Glutamatergic neuron (in vitro differentiated cells): Measurements from ENCODE around the gene C8G. TPM values are rescaled to one million over a fixed set of nuclear protein-coding genes. Genes with fewer than 3 reads are reported as not detected.

Experiments
- DNase-seq: peaks from one replicate; pipeline ENCODE4 v3.0.0; 2022
- H3K27ac Mint-ChIP-seq: one replicate; pipeline ENCODE4 v1.8.0; 2020; ENCODE audit warnings: mild to moderate bottlenecking, mixed read lengths, inconsistent platforms; ENCODE audit not compliant: unreplicated experiment
- H3K27me3 Mint-ChIP-seq: one replicate; pipeline ENCODE4 v1.8.0; 2020; ENCODE audit warnings: mild to moderate bottlenecking, moderate library complexity, mixed read lengths, inconsistent platforms; ENCODE audit not compliant: unreplicated experiment
- H3K36me3 Mint-ChIP-seq: one replicate; pipeline ENCODE4 v1.8.0; 2020; ENCODE audit warnings: mild to moderate bottlenecking, mixed read lengths, inconsistent platforms; ENCODE audit not compliant: unreplicated experiment
- H3K4me1 Mint-ChIP-seq: one replicate; pipeline ENCODE4 v1.8.0; 2020; ENCODE audit warnings: mild to moderate bottlenecking, low read depth, mixed read lengths, inconsistent platforms; ENCODE audit not compliant: unreplicated experiment
- H3K4me3 Mint-ChIP-seq: one replicate; pipeline ENCODE4 v1.8.0; 2020; ENCODE audit warnings: mild to moderate bottlenecking, mixed read lengths, inconsistent platforms; ENCODE audit not compliant: unreplicated experiment
- H3K9me3 Mint-ChIP-seq: one replicate; pipeline ENCODE4 v1.8.0; 2020; ENCODE audit warnings: mild to moderate bottlenecking, moderate library complexity, mixed read lengths, inconsistent platforms; ENCODE audit not compliant: unreplicated experiment
- total RNA-seq: library from RNA; stranded (reverse); fragmentation: NEBNext Ultra II Directional; extraction: Animal tissue kit (Norgen Biotek cat#: 25700); gene quantifications from one replicate; pipeline ENCODE4 v1.2.1, GENCODE V29; 2021; ENCODE audit not compliant: unreplicated experiment
- TF ChIP-seq, protein P1 (sequence below): fragments of 200-600 bp; sonication (generic); IDR thresholded peaks from one replicate; pipeline ENCODE4 v1.5.0; 2021; ENCODE audit not compliant: partially characterized antibody, unreplicated experiment

Gene C8G
- total RNA-seq, 1 donor from 2014 or later, result 14.5 TPM

DNA sequence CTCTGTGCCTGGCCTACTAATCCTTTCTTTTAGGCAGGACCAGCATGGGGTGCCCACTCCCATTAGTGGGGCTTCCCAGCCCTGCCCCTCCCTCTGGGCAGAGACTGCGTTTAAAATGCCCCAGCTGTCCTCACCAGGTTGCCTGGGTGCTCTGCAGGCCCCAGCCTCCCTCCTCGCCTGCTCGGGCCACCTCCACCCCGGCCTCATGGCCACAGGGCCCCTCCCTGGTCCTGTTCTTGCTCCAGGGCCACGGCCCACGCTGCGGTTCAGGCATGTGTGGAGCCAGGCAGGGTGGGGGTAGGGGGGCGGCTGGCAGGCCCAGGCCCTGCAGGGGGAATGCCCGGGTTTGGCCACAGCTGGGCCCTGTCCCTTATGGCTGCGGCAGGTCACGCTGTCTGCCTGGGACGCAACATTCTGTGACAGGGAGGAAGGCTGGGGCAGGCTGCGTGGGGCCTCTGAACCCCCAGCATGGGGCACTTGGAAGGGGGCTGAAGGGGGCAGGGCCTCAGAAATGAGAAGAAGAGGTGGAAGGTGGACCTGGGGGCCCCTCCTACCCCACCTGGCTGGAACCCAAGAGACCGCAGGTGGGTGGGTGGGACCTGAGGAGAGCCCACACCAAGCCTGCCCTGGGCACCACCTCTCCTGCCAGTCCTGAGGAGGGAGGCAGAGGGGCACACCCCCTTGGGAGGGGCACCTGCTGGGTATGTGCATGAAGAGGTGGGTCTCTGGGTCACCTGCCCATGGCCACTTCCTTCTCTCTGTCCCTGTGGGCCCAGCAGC, 6.7 kb downstream of the C8G start, which contains the start of gene LCN12:
TSS of gene LCN12 (plus strand) at position 733 of the 780 bp plus-strand sequence. CDS start 55 bp downstream, outside the sequence.
- Mint-ChIP-seq H3K4me1 (peaks cover 2% of the 10 kb centered on the region), H3K9me3 (peaks cover 9% of the 10 kb centered on the region), H3K27ac (no peak within 1 kb of the TSS), H3K27me3 (peaks cover 9% of the 10 kb centered on the region), H3K4me3 (no peak within 1 kb of the TSS), H3K36me3 (no peaks in the 10 kb centered on the region)
- DNase-seq, result peak; percentile 13
- TF ChIP-seq, protein P1, sequence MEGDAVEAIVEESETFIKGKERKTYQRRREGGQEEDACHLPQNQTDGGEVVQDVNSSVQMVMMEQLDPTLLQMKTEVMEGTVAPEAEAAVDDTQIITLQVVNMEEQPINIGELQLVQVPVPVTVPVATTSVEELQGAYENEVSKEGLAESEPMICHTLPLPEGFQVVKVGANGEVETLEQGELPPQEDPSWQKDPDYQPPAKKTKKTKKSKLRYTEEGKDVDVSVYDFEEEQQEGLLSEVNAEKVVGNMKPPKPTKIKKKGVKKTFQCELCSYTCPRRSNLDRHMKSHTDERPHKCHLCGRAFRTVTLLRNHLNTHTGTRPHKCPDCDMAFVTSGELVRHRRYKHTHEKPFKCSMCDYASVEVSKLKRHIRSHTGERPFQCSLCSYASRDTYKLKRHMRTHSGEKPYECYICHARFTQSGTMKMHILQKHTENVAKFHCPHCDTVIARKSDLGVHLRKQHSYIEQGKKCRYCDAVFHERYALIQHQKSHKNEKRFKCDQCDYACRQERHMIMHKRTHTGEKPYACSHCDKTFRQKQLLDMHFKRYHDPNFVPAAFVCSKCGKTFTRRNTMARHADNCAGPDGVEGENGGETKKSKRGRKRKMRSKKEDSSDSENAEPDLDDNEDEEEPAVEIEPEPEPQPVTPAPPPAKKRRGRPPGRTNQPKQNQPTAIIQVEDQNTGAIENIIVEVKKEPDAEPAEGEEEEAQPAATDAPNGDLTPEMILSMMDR, result no peak

DNA sequence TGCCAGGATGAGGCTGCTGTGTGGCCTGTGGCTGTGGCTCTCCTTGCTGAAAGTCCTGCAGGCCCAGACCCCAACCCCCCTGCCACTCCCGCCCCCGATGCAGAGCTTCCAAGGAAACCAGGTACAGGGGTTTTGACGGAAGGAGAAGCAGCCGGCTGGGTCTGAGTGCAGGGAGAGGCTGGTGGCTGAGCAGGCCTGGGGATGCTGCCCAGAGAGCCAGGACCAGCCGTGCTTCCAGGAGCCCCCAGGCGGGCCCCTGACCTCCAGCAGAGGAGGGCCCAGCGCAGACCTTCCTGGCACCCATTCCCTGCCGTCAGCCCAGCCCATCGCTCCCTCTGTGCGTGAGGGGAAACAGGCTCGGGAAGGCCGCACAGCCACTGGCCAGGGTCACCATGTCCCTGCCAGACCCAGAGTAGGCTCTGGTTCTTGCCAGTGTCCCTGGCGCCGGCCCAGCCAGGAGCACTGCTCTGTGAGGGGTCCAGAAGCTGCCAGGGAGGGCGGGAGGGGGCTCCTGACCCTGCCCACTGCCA, 7.3 kb downstream of the C8G start:
- DNase-seq, result peak; percentile 16
- Mint-ChIP-seq H3K4me1 (no peaks in the 10 kb centered on the region), H3K27ac (no peak overlapping the region), H3K36me3 (no peaks in the 10 kb centered on the region), H3K4me3 (no peak overlapping the region), H3K9me3 (peaks cover 9% of the 10 kb centered on the region), H3K27me3 (peaks cover 8% of the 10 kb centered on the region)
- TF ChIP-seq, protein P1, result no peak

DNA sequence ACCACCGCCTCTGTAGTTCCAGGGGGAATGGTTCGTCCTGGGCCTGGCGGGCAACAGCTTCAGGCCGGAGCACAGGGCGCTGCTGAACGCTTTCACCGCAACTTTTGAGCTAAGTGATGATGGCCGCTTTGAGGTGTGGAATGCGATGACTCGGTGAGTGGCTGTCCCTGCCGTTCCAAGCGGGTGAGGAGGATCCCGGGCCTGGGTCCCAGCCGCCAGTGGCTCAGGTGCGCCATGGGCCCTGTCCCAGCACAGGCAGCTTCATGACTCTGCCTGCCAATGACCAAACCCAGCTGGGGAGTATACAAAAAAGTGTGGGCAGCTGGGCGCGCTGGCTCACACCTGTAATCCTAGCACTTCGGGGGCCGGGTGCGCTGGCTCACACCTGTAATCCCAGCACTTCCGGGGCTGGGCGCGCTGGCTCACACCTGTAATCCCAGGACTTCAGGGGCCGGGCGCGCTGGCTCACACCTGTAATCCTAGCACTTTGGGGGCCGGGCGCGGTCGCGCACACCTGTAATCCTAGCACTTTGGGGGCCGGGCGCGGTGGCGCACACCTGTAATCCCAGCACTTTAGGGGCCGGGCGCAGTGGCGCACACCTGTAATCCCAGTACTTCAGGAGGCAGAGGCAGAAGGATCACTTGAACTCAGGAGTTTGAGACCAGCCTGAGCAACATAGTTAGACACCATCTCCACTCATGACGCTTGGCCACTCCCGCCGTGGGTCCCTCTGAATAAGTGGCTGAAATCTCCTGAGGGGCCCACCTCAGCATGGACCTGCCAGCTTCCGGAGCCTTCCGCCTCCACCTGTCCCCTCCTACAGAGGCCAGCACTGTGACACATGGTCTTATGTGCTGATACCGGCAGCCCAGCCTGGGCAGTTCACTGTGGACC, 8.1 kb downstream of the C8G start:
- TF ChIP-seq, protein P1, result no peak
- Mint-ChIP-seq H3K36me3 (no peaks in the 10 kb centered on the region), H3K4me3 (no peak overlapping the region), H3K27ac (no peak overlapping the region), H3K9me3 (peaks cover 10% of the 10 kb centered on the region), H3K27me3 (peaks cover 7% of the 10 kb centered on the region), H3K4me1 (no peaks in the 10 kb centered on the region)
- no peak for DNase-seq

DNA sequence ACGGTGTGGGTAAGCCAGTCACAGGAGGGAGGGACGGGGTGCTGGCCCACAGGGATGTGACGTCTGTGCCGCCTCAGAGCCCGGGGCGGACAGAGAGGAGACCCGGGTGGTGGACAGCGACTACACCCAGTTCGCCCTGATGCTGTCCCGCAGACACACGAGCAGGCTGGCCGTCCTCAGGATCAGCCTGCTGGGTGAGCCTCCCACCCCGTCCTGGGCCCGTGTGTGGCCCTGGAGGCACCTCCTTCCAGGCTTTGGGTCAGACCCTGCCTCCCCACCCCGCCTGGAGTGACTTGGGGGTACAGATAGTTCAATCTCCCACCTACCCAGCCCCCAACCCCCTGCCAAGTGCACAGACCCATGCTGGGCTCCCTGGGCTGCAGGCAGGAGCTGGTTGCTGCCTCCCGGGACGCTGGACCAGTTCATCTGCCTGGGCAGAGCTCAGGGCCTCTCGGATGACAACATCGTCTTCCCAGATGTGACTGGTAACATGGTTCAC, 8.8 kb downstream of the C8G start:
- DNase-seq, result peak; percentile 17
- no peaks in the 10 kb centered on the region for H3K36me3 Mint-ChIP-seq
- TF ChIP-seq, protein P1, result no peak
- H3K9me3 Mint-ChIP-seq, result peaks cover 10% of the 10 kb centered on the region
- H3K4me1 Mint-ChIP-seq, result no peaks in the 10 kb centered on the region
- peaks cover 4% of the 10 kb centered on the region for H3K27me3 Mint-ChIP-seq
- no peak overlapping the region for H3K27ac Mint-ChIP-seq
- H3K4me3 Mint-ChIP-seq, result no peak overlapping the region
